ENCODE data around the gene ADCY9. TPM values are rescaled to one million over a fixed set of nuclear protein-coding genes. Genes with fewer than 3 reads are reported as not detected.

The ADCY9 gene
- polyA plus RNA-seq, 2 of the 4 experiments (the other 2 are of a cell fraction): 6.2 to 7.6 TPM

DNA sequence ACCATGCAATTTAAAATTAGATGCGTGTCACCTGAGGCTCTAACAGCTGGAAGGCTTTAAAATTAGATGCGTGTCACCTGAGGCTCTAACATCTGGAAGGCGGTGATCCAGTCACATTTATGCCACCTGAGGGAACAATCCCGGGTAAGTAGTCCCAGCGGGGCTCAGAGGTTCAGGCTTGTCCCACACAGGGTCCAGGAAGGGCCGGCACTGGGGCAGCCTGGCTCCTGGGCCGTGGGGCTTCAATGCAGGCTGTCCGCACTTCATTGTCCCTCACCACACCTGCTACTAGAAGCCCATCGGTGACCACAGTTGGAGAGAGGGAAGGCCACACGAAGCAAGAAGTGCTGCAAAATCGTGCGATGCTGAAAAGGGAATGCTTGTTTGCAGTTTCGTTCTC lies 15.4 kb upstream of the ADCY9 start:
- no peak for ATAC-seq
- Histone ChIP-seq H3K4me3 (no peak overlapping the region), H3K27ac (no peak overlapping the region), H3K9me3 (no peaks in the 10 kb centered on the region), H3K4me2 (no peak overlapping the region), H3K4me1 (peaks cover 7% of the 10 kb centered on the region; the same call in 2 of the 3 replicates)
- no peak for DNase-seq (ENCODE audit: low read depth in 1 of 2, low spot score in 1 of 2)
- TF ChIP-seq RAD21 (conservative IDR thresholded peaks at IDR 0.05 in 1 of 2, IDR thresholded peaks at IDR 0.05 in 1 of 2) (no peak), FOXS1 (CRISPR knock-in tag; IDR thresholded peaks at IDR 0.05) (no peak), CEBPB (IDR thresholded peaks at IDR 0.05) (no peak)
- POLR2A ChIA-PET: no interaction called here
- CTCF ChIA-PET: interaction anchor here (0.6 to 1.5 kb wide), 4 partner anchors 17 to 1224 kb away, joined by 3 to 4 read pairs (median 3); no protein-coding TSS in a partner anchor
- 75% methylated on average over 13 of the region's 13 CpGs for WGBS (ENCODE audit: missing lambda C conversion rate)
- FAIRE-seq: no peak

GRCh38 chr16:4124535-4125294 lies 8.5 kb upstream of the ADCY9 start:
- Histone ChIP-seq H3K4me2 (no peak overlapping the region), H3K4me3 (no peak overlapping the region), H3K9me3 (no peaks in the 10 kb centered on the region), H3K4me1 (peaks cover 7% of the 10 kb centered on the region; the same call in 2 of the 3 replicates), H3K27ac (no peak overlapping the region)
- ATAC-seq (peak in 1 of 2 experiments; percentile 19; a peak in 1 of 6 replicates), FAIRE-seq (no peak), DNase-seq (ENCODE audit: low read depth in 1 of 2, low spot score in 1 of 2) (no peak)
- WGBS (ENCODE audit: missing lambda C conversion rate): 88% methylated on average over 12 of the region's 12 CpGs
- no peak for TF ChIP-seq RFX5 (IDR thresholded peaks at IDR 0.05)
- no peak for TF ChIP-seq PHF8 (IDR thresholded peaks at IDR 0.05; ENCODE audit: borderline replicate concordance, low read depth)
- TF ChIP-seq RNF2 (IDR thresholded peaks at IDR 0.05; ENCODE audit: borderline replicate concordance, low read depth): no peak
- TF ChIP-seq RAD21 (conservative IDR thresholded peaks at IDR 0.05 in 1 of 2, IDR thresholded peaks at IDR 0.05 in 1 of 2): no peak
- TF ChIP-seq ZC3H11A (IDR thresholded peaks at IDR 0.05): no peak
- TF ChIP-seq, protein P1, sequence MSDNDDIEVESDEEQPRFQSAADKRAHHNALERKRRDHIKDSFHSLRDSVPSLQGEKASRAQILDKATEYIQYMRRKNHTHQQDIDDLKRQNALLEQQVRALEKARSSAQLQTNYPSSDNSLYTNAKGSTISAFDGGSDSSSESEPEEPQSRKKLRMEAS (IDR thresholded peaks at IDR 0.05): no peak
- TF ChIP-seq MYC (IDR thresholded peaks at IDR 0.05; ENCODE audit: borderline replicate concordance, low read length): no peak
- POLR2A ChIA-PET: no interaction called here
- CTCF ChIA-PET: interaction anchor here (0.6 to 1.3 kb wide), 4 partner anchors 12 to 140 kb away, joined by 3 to 4 read pairs (median 3); no protein-coding TSS in a partner anchor

- TF ChIP-seq HES2 (IDR thresholded peaks at IDR 0.05) (no peak), HOXB13 (CRISPR knock-in tag; IDR thresholded peaks at IDR 0.05; ENCODE audit: low read depth) (no peak), CBX8 (IDR thresholded peaks at IDR 0.05) (no peak), RNF2 (IDR thresholded peaks at IDR 0.05; ENCODE audit: borderline replicate concordance, low read depth) (no peak), TFCP2L1 (CRISPR knock-in tag; IDR thresholded peaks at IDR 0.05) (no peak), GATA3 (IDR thresholded peaks at IDR 0.05; ENCODE audit: borderline replicate concordance) (no peak)
- TF ChIP-seq, protein P2, sequence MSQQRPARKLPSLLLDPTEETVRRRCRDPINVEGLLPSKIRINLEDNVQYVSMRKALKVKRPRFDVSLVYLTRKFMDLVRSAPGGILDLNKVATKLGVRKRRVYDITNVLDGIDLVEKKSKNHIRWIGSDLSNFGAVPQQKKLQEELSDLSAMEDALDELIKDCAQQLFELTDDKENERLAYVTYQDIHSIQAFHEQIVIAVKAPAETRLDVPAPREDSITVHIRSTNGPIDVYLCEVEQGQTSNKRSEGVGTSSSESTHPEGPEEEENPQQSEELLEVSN (IDR thresholded peaks at IDR 0.05; ENCODE audit: borderline replicate concordance, low read depth): no peak
- TF ChIP-seq, protein P3, sequence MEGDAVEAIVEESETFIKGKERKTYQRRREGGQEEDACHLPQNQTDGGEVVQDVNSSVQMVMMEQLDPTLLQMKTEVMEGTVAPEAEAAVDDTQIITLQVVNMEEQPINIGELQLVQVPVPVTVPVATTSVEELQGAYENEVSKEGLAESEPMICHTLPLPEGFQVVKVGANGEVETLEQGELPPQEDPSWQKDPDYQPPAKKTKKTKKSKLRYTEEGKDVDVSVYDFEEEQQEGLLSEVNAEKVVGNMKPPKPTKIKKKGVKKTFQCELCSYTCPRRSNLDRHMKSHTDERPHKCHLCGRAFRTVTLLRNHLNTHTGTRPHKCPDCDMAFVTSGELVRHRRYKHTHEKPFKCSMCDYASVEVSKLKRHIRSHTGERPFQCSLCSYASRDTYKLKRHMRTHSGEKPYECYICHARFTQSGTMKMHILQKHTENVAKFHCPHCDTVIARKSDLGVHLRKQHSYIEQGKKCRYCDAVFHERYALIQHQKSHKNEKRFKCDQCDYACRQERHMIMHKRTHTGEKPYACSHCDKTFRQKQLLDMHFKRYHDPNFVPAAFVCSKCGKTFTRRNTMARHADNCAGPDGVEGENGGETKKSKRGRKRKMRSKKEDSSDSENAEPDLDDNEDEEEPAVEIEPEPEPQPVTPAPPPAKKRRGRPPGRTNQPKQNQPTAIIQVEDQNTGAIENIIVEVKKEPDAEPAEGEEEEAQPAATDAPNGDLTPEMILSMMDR (IDR thresholded peaks at IDR 0.05): no peak
- H3K4me3 ChIP-seq: no peak overlapping the region
- ATAC-seq (peak in 1 of 2 experiments; percentile 30; a peak in 2 of 6 replicates), DNase-seq (ENCODE audit: low read depth in 1 of 2, low spot score in 1 of 2) (no peak), FAIRE-seq (no peak)
- WGBS (ENCODE audit: missing lambda C conversion rate): 40% methylated on average over 16 of the region's 16 CpGs
- ChIA-PET POLR2A (no interaction called here), CTCF (interaction anchor here (1.0 kb wide), 1 partner anchor 12 kb away, joined by 3 read pairs; no protein-coding TSS in a partner anchor)
- H3K9me3 ChIP-seq: no peaks in the 10 kb centered on the region
- no peak overlapping the region for H3K27ac ChIP-seq
- no peak overlapping the region for H3K4me2 ChIP-seq
- peaks cover 7% of the 10 kb centered on the region; the same call in 2 of the 3 replicates for H3K4me1 ChIP-seq
Measured at GRCh38 chr16:4123616-4124300, 7.5 kb upstream of the ADCY9 start.

Data from A549 (cell line).